GM18858 (cell line): Measurements from ENCODE around the gene MLYCD.
"Not testable (repeated sequence)": the region's sequence is repeated elsewhere in the genome, so short reads cannot be mapped to it uniquely, and the experiment has no call there.

Source experiments
- ATAC-seq: cut with Tn5 transposase; IDR thresholded peaks from one replicate; pipeline ENCODE4 v1.9.1; 2021; ENCODE audit not compliant: unreplicated experiment

The MLYCD gene

DNA sequence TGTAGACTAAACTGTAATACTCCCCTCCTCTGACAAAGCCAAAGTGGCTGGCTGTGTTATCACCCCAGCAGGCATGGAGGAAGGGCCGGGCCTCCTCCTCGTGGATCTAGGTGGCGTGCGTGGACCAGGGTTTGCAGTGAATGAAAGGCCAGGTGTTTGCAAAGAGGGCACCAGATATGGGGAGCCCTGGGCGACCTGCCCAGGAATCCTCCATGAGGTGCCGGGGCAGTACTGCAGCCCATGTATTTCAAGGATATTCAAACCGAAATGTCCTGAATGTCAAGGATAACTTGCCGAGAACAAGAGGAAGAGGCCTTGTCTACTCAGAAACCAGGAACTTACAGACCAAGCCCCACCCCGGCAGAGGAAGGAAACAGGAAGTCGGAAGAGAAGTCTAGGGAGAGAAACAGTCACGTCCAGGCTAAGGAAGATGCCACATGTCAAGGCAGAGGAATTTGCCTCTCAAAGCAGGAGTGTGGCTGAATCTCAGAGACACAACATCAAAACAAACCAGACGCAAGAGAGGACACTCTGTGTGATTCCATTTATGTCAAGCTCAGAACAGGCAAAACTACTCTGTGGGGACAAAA lies 40.4 kb downstream of the MLYCD start:
- no peak for ATAC-seq

GRCh38 chr16:83940119-83940518 lies 41.2 kb downstream of the MLYCD start:
- ATAC-seq, result no peak

DNA sequence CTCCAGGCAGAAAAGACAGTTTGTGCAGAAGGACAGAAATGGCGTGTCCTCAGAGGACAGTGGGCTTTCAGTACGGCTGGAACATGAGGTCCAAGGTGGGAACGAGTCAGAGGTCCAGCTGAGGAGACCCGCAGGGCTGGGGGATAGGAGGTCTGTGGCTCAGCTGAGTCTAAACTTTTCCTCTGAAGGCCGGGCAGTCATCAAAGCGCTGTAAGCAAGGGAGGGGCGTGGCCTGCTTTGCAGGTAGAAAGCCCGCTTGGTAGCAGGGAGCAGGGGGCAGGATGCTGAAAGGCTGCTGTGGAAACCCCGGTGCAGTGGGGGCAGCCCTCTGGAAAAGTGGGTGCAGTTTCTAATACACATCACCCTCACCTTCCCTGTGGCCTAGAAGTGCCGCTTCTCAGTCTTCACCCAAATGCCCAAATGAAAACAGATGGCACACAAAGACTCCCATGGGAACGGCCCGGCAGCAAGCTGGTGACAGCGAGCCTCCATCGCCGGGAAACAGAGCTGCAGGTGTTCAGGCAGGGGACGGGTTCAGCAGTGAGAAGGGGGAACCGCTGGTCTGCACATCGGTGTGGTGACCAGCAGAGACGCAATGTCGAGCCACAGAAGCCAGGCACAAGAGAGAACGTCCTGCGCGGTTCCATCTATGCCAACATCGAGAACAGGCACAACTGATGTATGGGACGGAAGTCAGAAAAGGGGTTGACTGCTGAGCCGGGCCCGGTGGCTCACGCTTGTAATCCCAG lies 41.9 kb downstream of the MLYCD start:
- no peak for ATAC-seq

GRCh38 chr16:83941546-83941945 lies 42.6 kb downstream of the MLYCD start:
- ATAC-seq, result not testable (repeated sequence)

GRCh38 chr16:83942074-83942473 lies 43.2 kb downstream of the MLYCD start:
- no peak for ATAC-seq

GRCh38 chr16:83942815-83943515 lies 44.0 kb downstream of the MLYCD start:
- no peak for ATAC-seq

- no peak for ATAC-seq
Measured at GRCh38 chr16:83943516-83944050, 44.7 kb downstream of the MLYCD start.

GRCh38 chr16:83945587-83945986 lies 46.7 kb downstream of the MLYCD start:
- ATAC-seq, result no peak

- no peak for ATAC-seq
Measured at GRCh38 chr16:83946154-83946780, 47.4 kb downstream of the MLYCD start.

DNA sequence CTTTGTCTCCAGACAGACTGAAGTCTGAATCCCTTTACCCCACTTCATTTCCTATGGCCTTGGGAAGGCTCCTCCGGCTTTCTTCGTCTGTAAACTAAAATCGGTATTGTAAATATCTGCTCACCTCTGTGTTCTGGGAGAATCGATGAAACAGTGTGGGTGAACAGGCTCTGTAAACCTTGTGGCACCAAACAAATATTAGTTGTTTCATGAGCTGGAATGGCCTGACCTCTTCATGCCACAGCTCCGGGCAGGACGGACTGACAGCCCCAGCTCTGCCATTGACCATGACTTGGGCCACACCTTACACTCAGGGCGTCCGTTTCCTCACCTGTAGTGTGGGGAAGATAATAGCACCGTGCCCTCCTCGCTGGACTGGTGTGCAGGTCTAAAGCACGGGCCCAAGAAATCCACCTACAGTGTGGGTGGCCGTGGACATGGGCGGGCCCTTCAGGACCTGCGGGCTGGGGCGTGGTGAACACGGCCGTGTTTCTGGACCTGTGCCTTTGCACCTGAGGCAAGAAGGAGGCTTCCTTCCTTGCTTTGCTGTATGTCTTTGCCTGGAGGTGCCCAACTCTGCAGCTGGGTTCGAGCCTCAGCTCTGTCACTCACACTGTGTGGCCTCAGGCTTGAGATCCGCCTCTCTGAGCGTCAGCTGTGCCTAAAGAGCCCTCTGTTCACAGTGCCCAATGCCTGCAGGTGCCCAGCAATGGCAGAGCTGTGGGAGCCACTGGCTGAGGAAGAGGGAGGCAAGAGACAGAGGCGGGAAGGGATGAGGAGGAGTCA lies 48.1 kb downstream of the MLYCD start:
- ATAC-seq, result no peak

- no peak for ATAC-seq
Measured at GRCh38 chr16:83947642-83948234, 48.8 kb downstream of the MLYCD start.

DNA sequence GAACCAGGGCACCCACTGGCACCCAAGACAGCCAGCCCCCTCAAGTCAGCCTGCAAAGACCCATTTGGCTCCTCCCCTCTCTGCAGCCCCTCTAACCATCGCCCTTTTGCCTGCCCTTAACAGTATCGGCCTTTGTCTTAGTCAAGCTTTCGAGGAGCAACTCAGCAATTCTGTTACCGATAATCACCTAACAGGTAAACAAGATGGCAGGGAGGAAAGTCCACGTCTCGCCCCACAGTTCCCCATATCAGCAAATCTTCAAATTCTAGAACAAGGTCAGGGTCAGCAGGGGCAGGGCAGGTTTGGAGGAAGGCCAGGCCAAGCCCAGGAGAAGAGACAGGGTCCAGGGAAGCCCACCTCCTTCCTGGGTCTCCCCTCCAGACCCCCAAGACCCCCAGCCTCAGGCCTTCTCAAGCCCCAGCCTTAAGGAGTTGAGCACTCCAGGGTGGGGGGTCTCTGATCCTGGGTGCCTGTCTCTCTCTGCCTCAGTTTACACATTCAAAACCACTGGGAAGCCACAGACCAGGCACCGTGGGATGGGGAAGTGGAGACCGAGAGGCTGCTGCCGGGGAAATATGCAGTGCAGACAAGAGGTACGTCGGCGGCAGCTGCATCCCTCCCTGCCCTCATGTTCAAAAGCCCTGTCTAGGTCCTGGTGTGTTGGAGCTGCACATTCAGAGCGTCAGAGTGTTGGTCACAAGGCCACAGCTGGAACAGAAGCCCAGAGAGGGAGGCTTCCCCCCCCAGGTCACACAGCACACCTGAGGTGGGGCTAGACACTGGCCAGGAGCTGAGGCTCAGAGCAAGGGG lies 50.2 kb downstream of the MLYCD start:
- ATAC-seq, result no peak

- no peak for ATAC-seq
Measured at GRCh38 chr16:83949724-83950001, 50.7 kb downstream of the MLYCD start.

GRCh38 chr16:83950862-83951399 lies 52.0 kb downstream of the MLYCD start:
- not testable (repeated sequence) for ATAC-seq

DNA sequence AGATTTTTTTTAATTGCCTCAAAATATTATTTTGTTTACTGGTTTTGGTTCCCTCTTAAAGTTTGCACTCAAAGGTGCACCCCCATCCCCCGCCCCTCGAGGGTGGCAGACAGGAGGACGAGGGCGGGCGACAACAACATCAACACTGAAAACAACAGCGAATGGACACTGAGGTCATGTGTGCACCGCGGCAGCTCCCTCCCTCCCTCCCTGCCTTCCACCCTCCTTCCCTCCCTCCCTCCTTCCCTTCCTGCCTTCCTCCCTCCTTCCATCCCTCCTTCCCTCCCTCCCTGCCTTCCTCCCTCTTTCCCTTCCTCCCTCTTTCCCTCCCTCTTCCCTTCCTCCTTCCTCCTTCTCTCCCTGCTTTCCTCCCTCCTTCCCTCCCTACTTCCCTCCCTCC lies 52.6 kb downstream of the MLYCD start:
- ATAC-seq, result no peak

- ATAC-seq, result no peak
Measured at GRCh38 chr16:83952587-83952939, 53.6 kb downstream of the MLYCD start.

- peak; percentile 53 for ATAC-seq
Measured at GRCh38 chr16:83952940-83953795, 54.3 kb downstream of the MLYCD start, which contains the start of gene OSGIN1. Gene OSGIN1 (plus strand): TSS chr16:83953240. CDS start chr16:83957672, 4,432 bp downstream.

GRCh38 chr16:83953796-83954576 lies 55.1 kb downstream of the MLYCD start:
- ATAC-seq, result no peak
